ENCODE results near the gene ADGRG6.

DNA sequence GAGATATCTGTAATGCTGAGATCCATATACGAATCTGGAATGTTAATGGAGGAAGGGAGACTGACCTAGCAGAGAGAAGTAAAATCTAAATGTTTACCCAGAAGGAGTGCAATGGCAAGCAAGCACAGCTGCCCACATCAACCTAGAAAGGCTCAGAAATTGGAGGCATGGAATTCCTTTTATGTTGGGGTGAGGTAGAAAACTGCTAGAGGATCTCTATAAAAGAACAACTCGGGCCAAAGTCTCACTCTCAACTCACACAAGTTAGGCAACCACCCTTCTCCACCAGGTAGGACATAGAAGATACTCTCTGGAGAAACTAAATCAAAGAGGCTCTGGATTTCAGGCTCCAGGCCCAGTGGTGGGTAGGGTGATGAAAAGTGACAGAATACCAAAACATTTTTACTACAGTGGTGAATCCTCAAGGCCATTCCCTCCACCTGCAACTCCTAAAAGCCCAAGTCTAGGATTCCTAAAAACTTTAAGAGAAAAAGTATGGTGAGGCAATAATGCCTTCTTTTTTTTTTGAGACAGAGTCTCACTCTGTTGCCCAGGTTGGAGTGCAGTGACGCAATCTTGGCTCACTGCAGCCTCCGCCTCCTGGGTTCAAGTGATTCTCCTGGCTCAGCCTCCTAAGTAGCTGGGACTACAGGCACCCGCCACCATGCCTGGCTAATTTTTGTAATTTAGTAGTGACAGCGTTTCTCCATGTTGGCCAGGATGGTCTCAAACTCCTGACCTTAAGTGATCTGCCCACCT lies 9.5 kb upstream of the ADGRG6 start:
- TF ChIP-seq SUZ12 (IDR thresholded peaks at IDR 0.05; ENCODE audit: extremely low read depth, insufficient read depth, insufficient read length) (no peak), YY1 (IDR thresholded peaks at IDR 0.05; ENCODE audit: insufficient read depth, insufficient read length) (no peak), ZNF274 (IDR thresholded peaks at IDR 0.05; ENCODE audit: low read depth, low read length) (no peak)

Data from NT2/D1 (cell line).